HTERT RPE-1 (cell line): Measurements from ENCODE around the gene BRK1.
"Not testable (repeated sequence)": the region's sequence is repeated elsewhere in the genome, so short reads cannot be mapped to it uniquely, and the experiment has no call there.

Source experiments
- in situ Hi-C: fragments of 300-500 bp; cut with MboI; formaldehyde crosslinking; loops from 4 replicates; pipeline ENCODE4 v1.14.3; 2020; ENCODE audit warnings: low sequenced_read_pairs

The BRK1 gene

DNA sequence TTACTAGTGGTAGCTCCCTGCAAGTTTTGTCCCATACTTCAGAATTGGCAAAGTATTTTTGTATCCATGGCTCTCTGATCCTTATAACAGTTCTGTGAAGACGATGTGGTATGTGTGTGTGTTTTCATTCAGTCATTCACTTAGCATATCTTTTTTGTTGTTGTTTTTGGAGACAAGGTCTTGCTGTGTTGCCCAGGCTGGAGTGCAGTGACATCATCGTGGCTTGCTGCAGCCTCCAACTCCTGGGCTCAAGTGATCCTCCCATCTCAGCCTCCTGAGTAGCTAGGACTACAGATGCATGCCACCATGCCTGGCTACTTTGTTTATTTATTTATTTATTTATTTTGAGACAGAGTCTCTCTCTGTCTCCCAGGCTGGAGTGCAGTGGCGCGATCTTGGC is 60.7 kb downstream of the BRK1 start:
- in situ Hi-C loops, result not testable (repeated sequence)
